Mammary epithelial cell (primary cell): ENCODE measurements around the gene ADGRV1.

Experiments
- CTCF ChIP-seq, 2 donors: IDR thresholded peaks in 1 of 2; conservative IDR thresholded peaks in 1 of 2; 2 replicates each; pipeline ENCODE4 v1.5.1; 2011 to 2012; ENCODE audit warnings: inconsistent platforms in 2 of 2, low read length in 2 of 2, mild to moderate bottlenecking in 2 of 2, control low read depth in 1 of 2, low read depth in 1 of 2; ENCODE audit not compliant: insufficient read depth in 1 of 2; ENCODE audit errors: extremely low read depth in 1 of 2
- EZH2 ChIP-seq: IDR thresholded peaks from 2 replicates; pipeline ENCODE4 v1.6.1; 2012; ENCODE audit warnings: low read length, inconsistent platforms, borderline replicate concordance

- no peak for TF ChIP-seq CTCF (conservative IDR thresholded peaks at IDR 0.05 in 1 of 2, IDR thresholded peaks at IDR 0.05 in 1 of 2; ENCODE audit: extremely low read depth in 1 of 2, insufficient read depth in 1 of 2, low read depth in 1 of 2, low read length in 2 of 2)
- TF ChIP-seq EZH2: no peak
Observed at GRCh38 chr5:91092859-91093783, 534.5 kb downstream of the ADGRV1 start.
